ENCODE data around the gene CSNK1E. TPM values are rescaled to one million over a fixed set of nuclear protein-coding genes. Genes with fewer than 3 reads are reported as not detected.

CSNK1E gene
- total RNA-seq, 2 donors from 2014 or later = 41.8 to 78.8 TPM

GRCh38 chr22:38353142-38353629 is 36.0 kb upstream of the CSNK1E start:
- peaks cover 0 to 9% of the 10 kb centered on the region in 2 donors for H3K4me1 ChIP-seq
- no peaks in the 10 kb centered on the region for H3K27me3 ChIP-seq
- H3K4me3 ChIP-seq = no peak overlapping the region
- H3K27ac ChIP-seq = peak overlapping the region in 1 of 2 donors; percentile 51
- DNase-seq (ENCODE audit: low spot score) = peak; percentile 76
- TF ChIP-seq CTCF (IDR thresholded peaks at IDR 0.05) = peak; percentile 99 to 100
- peaks cover 11% of the 10 kb centered on the region for H3K36me3 ChIP-seq
- H3K9me3 ChIP-seq = no peaks in the 10 kb centered on the region

DNA sequence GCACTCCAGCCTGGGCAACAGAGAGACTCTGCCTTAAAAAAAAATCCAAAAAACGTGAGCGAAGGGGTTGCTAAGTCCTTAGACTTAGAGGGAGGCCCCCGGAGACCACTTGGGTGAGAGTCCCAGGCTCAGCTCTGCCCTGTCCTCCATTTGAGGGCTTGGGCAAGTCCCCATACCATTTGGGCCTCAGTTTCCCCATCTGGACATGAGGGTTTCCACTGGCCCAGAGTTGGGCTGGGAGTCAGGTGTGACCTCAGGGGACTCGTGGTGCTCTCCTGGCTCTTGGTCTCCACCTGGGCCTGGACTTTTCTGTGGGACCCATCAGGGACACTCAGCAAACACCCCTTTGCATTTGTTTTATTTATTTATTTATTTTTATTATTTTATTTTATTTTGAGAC is 35.2 kb upstream of the CSNK1E start:
- Histone ChIP-seq H3K27me3 (no peaks in the 10 kb centered on the region), H3K4me3 (no peak overlapping the region), H3K9me3 (no peaks in the 10 kb centered on the region), H3K27ac (no peak overlapping the region), H3K36me3 (peaks cover 11% of the 10 kb centered on the region), H3K4me1 (peaks cover 0 to 9% of the 10 kb centered on the region in 2 donors)
- TF ChIP-seq CTCF (IDR thresholded peaks at IDR 0.05) = no peak
- peak; percentile 46 for DNase-seq (ENCODE audit: low spot score)

DNA sequence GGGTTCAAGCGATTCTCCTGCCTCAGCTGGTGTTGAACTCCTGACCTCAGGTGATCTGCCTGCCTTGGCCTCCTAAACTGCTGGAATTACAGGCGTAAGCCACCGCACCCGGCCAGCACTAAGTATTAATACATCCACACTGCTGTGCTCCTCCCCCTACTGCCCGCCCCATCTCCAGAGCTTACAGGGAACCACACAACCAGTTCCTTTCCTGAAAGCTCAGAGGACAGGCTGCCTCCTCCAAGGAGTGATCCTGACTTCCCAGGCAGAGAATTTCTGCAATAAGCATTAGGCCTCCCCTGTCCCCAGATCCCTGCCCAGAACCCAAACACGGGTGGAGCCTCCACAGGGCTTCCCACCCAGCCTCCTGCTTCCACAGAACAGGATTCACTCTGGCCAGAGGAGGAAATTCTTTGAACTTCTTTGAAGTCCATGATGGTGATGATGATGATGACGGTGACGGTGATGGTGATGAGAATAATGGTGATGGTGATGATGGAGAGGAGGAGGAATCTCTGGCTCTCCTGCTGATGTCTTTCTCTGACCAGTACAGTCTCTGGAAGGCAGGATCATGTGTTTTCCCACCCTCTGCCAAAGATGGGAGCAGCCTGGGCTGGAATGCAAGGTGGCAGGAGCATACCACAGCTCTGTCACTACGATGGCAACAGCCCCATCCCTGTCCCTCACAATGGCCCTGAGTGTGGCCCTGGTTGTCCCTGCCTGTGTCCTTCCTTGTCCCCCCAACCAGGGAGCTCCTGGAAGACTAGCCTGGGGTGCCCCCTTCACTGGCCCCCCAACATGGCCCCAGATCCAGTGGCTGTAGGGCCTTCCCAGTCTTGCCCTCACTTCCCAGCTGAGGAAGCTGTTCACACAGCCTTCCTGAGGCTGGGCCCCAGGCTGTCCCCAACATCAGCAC is 33.5 kb upstream of the CSNK1E start:
- Histone ChIP-seq H3K4me1 (peaks cover 0 to 9% of the 10 kb centered on the region in 2 donors), H3K4me3 (no peak overlapping the region), H3K27ac (no peak overlapping the region), H3K9me3 (no peaks in the 10 kb centered on the region), H3K27me3 (no peaks in the 10 kb centered on the region), H3K36me3 (peaks cover 11% of the 10 kb centered on the region)
- TF ChIP-seq CTCF (IDR thresholded peaks at IDR 0.05) = no peak
- peak; percentile 40 for DNase-seq (ENCODE audit: low spot score)

GRCh38 chr22:38348751-38349496 is 31.7 kb upstream of the CSNK1E start:
- TF ChIP-seq CTCF (IDR thresholded peaks at IDR 0.05) = no peak
- H3K4me3 ChIP-seq = no peak overlapping the region
- DNase-seq (ENCODE audit: low spot score) = peak; percentile 38
- H3K9me3 ChIP-seq = no peaks in the 10 kb centered on the region
- no peak overlapping the region for H3K27ac ChIP-seq
- no peaks in the 10 kb centered on the region for H3K27me3 ChIP-seq
- no peaks in the 10 kb centered on the region for H3K36me3 ChIP-seq
- peaks cover 0 to 9% of the 10 kb centered on the region in 2 donors for H3K4me1 ChIP-seq

GRCh38 chr22:38347944-38348750 is 30.9 kb upstream of the CSNK1E start:
- no peaks in the 10 kb centered on the region for H3K27me3 ChIP-seq
- DNase-seq (ENCODE audit: low spot score) = peak; percentile 58
- no peak overlapping the region for H3K27ac ChIP-seq
- TF ChIP-seq CTCF (IDR thresholded peaks at IDR 0.05) = no peak
- no peak overlapping the region for H3K4me3 ChIP-seq
- no peaks in the 10 kb centered on the region for H3K9me3 ChIP-seq
- peaks cover 0 to 3% of the 10 kb centered on the region in 2 donors for H3K4me1 ChIP-seq
- no peaks in the 10 kb centered on the region for H3K36me3 ChIP-seq
